A549 (cell line): ENCODE measurements around the gene INF2. TPM values are rescaled to one million over a fixed set of nuclear protein-coding genes. Genes with fewer than 3 reads are reported as not detected.

Source experiments
- ATAC-seq, 2 experiments: fragments of 200-7000 bp in 1 of 2; fragments of >200 bp in 1 of 2; cut with Nextera tagmentation in 1 of 2; cut with Tn5 transposase in 1 of 2; 3 replicates each; pipeline versions ENCODE4 v1.8.0 to v1.9.1; 2018 to 2020; ENCODE audit warnings: mild to moderate bottlenecking in 1 of 2, moderate library complexity in 1 of 2
- CTCF ChIA-PET: fragments of 300-600 bp; sonication (Branson Sonifier 250); formaldehyde crosslinking; extraction: SDS; loops from one replicate; lab custom pipeline; 2021; ENCODE audit warnings: antibody characterized with exemption, inconsistent platforms; lab: Yijun Ruan, JAX
- POLR2A ChIA-PET: fragments of 350-600 bp; formaldehyde crosslinking; extraction: SDS; loops from one replicate; lab custom pipeline; 2021; ENCODE audit warnings: antibody characterized with exemption, inconsistent platforms; lab: Yijun Ruan, JAX
- DNase-seq, 2 experiments: peaks; one replicate each; pipeline versions ENCODE4 v3.0.0 to v3.0.0-alpha.2; 2011 to 2016; ENCODE audit warnings: low read depth in 1 of 2, low spot score in 1 of 2
- FAIRE-seq: peaks from 2 replicates; lab custom pipeline; 2011; peaks lifted over from hg19 to GRCh38; lab: Jason Lieb, UNC
- H3K27ac ChIP-seq, 2 experiments: fragments of >200 bp; sonication (Bioruptor Twin); formaldehyde crosslinking; 3 replicates each; pipeline ENCODE4 v1.5.1; 2016 to 2017
- H3K4me1 ChIP-seq: fragments of >200 bp; sonication (Bioruptor Twin); formaldehyde crosslinking; 3 replicates; pipeline ENCODE4 v1.6.1; 2016
- H3K4me2 ChIP-seq: fragments of >200 bp; sonication (Bioruptor Twin); formaldehyde crosslinking; 3 replicates; pipeline ENCODE4 v1.6.1; 2016
- H3K4me3 ChIP-seq: fragments of >200 bp; sonication (Bioruptor Twin); formaldehyde crosslinking; 3 replicates; pipeline ENCODE4 v1.5.1; 2016
- H3K9me3 ChIP-seq: fragments of >200 bp; sonication (Bioruptor Twin); formaldehyde crosslinking; 3 replicates; pipeline ENCODE4 v1.6.1; 2016
- CHD2 ChIP-seq: fragments of 150-350 bp; IDR thresholded peaks from 2 replicates; pipeline ENCODE4 v1.6.1; 2014; ENCODE audit warnings: low read length; ENCODE audit not compliant: partially characterized antibody
- CHD4 ChIP-seq: fragments of 200-600 bp; sonication (generic); IDR thresholded peaks from 2 replicates; pipeline ENCODE4 v1.6.1; 2016; ENCODE audit warnings: antibody characterized with exemption, mild to moderate bottlenecking, borderline replicate concordance
- FOXS1 ChIP-seq: fragments of 250-450 bp; sonication (Bioruptor Pico); IDR thresholded peaks from 2 replicates; pipeline ENCODE4 v1.5.0; 2020; ENCODE audit warnings: mild to moderate bottlenecking, moderate library complexity
- HEYL ChIP-seq: fragments of 250-450 bp; sonication (Bioruptor Pico); IDR thresholded peaks from 2 replicates; pipeline ENCODE4 v1.8.0; 2021; ENCODE audit warnings: mild to moderate bottlenecking, moderate library complexity
- MAZ ChIP-seq: fragments of 150-350 bp; IDR thresholded peaks from 2 replicates; pipeline ENCODE4 v1.6.1; 2014; ENCODE audit warnings: antibody characterized with exemption, low read depth, low read length, borderline replicate concordance
- MYC ChIP-seq: IDR thresholded peaks from 2 replicates; pipeline ENCODE4 v1.6.1; 2012; ENCODE audit warnings: mild to moderate bottlenecking, inconsistent platforms, low read length, improper control_type of control experiment, borderline replicate concordance
- NFE2L2 ChIP-seq: fragments of 150-350 bp; conservative IDR thresholded peaks from 2 replicates; pipeline ENCODE4 v1.6.1; 2014; ENCODE audit warnings: low read length
- PHF8 ChIP-seq: fragments of 200-600 bp; sonication (generic); IDR thresholded peaks from 2 replicates; pipeline ENCODE4 v1.6.1; 2016; ENCODE audit warnings: low read depth, mild to moderate bottlenecking, antibody characterized with exemption, moderate library complexity, borderline replicate concordance
- POLR2A ChIP-seq: IDR thresholded peaks from 2 replicates; pipeline ENCODE4 v1.6.1; 2012; ENCODE audit warnings: mild to moderate bottlenecking, low read length
- RFX5 ChIP-seq: fragments of 450-650 bp; IDR thresholded peaks from 2 replicates; pipeline ENCODE4 v1.7.1; 2014; ENCODE audit warnings: antibody characterized with exemption, mild to moderate bottlenecking, moderate library complexity
- RNF2 ChIP-seq: fragments of 200-600 bp; sonication (generic); IDR thresholded peaks from 2 replicates; pipeline ENCODE4 v1.6.1; 2016; ENCODE audit warnings: low read depth, mild to moderate bottlenecking, antibody characterized with exemption, moderate library complexity, borderline replicate concordance
- TFCP2L1 ChIP-seq: fragments of 250-450 bp; sonication (Bioruptor Pico); IDR thresholded peaks from 2 replicates; pipeline ENCODE4 v1.5.0; 2021; ENCODE audit warnings: mild to moderate bottlenecking
- ZFP36 ChIP-seq: fragments of 450-650 bp; IDR thresholded peaks from 2 replicates; pipeline ENCODE4 v1.6.1; 2014; ENCODE audit warnings: borderline replicate concordance; ENCODE audit not compliant: partially characterized antibody
- ZSCAN20 ChIP-seq: fragments of 250-450 bp; sonication (Bioruptor Pico); IDR thresholded peaks from 2 replicates; pipeline ENCODE4 v1.8.0; 2022; ENCODE audit warnings: mild to moderate bottlenecking, moderate library complexity
- WGBS: methylation state at CpG from one replicate; pipeline ENCODE4 v1.1.6; 2017; ENCODE audit errors: missing lambda C conversion rate; 5-methylcytosine and 5-hydroxymethylcytosine counted together
- polyA plus RNA-seq, 4 experiments: library from polyadenylated mRNA; depleted of rRNA in 3 of 4; stranded (reverse); fragments of >200 nt; fragmentation: RNase III in 1 of 4; extraction: RNeasy Plus Mini Kit Qiagen cat#74134 plus additional on column Dnase treatment in 1 of 4; gene quantifications; 2 replicates in 3 of 4; 3 replicates in 1 of 4; pipeline ENCODE4 v1.2.3, GENCODE V29; 2011 to 2017
- TF ChIP-seq, protein P1 (sequence below): fragments of 200-600 bp; sonication (generic); IDR thresholded peaks from 2 replicates; pipeline ENCODE4 v1.6.1; 2016; ENCODE audit warnings: antibody characterized with exemption, mild to moderate bottlenecking, moderate library complexity
- TF ChIP-seq, protein P2 (sequence below): fragments of >200 bp; sonication (Bioruptor Twin); formaldehyde crosslinking; IDR thresholded peaks from 2 replicates; pipeline ENCODE4 v1.6.1; 2016
- TF ChIP-seq, protein P3 (sequence below): fragments of >200 bp; sonication (Bioruptor Twin); formaldehyde crosslinking; IDR thresholded peaks from 3 replicates; pipeline ENCODE4 v1.5.1; 2016
- TF ChIP-seq, protein P4 (sequence below): fragments of >200 bp; sonication (Bioruptor Twin); formaldehyde crosslinking; IDR thresholded peaks from 3 replicates; pipeline ENCODE4 v1.6.1; 2016
- TF ChIP-seq, protein P5 (sequence below): fragments of 150-350 bp; IDR thresholded peaks from 2 replicates; pipeline ENCODE4 v1.6.1; 2014; ENCODE audit warnings: low read depth, mild to moderate bottlenecking, low read length

INF2 gene
- polyA plus RNA-seq, 2 of the 4 experiments (the other 2 are of a cell fraction) = 24.7 to 71.2 TPM

DNA sequence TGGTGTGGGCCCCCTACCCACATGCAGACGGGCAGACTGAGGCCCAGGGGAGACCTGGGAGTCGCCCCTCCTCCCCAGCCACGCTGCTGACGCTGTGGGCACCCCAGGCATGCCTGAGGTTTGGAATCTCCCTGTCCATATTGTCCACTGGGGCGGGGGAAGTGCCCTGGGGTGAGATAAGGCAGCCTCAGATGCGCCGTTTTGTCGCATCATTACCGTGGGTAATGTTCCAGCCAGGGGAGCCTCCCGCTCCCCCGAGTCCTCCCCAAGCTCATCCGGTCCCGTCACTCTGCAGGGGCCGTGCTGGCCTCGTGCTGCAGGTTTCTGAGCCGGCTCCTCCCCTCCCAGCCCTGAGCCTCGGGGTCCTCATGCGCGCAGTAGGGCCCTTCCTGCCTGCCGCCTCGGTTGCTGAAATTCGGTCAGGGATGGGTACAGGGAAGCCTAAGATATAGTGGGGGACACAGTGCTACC lies 11.4 kb downstream of the INF2 start:
- no peak for TF ChIP-seq TFCP2L1
- TF ChIP-seq NFE2L2 = no peak
- TF ChIP-seq, protein P1, sequence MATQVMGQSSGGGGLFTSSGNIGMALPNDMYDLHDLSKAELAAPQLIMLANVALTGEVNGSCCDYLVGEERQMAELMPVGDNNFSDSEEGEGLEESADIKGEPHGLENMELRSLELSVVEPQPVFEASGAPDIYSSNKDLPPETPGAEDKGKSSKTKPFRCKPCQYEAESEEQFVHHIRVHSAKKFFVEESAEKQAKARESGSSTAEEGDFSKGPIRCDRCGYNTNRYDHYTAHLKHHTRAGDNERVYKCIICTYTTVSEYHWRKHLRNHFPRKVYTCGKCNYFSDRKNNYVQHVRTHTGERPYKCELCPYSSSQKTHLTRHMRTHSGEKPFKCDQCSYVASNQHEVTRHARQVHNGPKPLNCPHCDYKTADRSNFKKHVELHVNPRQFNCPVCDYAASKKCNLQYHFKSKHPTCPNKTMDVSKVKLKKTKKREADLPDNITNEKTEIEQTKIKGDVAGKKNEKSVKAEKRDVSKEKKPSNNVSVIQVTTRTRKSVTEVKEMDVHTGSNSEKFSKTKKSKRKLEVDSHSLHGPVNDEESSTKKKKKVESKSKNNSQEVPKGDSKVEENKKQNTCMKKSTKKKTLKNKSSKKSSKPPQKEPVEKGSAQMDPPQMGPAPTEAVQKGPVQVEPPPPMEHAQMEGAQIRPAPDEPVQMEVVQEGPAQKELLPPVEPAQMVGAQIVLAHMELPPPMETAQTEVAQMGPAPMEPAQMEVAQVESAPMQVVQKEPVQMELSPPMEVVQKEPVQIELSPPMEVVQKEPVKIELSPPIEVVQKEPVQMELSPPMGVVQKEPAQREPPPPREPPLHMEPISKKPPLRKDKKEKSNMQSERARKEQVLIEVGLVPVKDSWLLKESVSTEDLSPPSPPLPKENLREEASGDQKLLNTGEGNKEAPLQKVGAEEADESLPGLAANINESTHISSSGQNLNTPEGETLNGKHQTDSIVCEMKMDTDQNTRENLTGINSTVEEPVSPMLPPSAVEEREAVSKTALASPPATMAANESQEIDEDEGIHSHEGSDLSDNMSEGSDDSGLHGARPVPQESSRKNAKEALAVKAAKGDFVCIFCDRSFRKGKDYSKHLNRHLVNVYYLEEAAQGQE = no peak
- TF ChIP-seq, protein P2, sequence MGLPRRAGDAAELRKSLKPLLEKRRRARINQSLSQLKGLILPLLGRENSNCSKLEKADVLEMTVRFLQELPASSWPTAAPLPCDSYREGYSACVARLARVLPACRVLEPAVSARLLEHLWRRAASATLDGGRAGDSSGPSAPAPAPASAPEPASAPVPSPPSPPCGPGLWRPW = no peak
- FAIRE-seq (no peak), ATAC-seq (no peak), DNase-seq (no peak)
- no peaks in the 10 kb centered on the region for H3K9me3 ChIP-seq
- ChIA-PET CTCF (interaction anchor here (1.3 to 13.0 kb wide), 3 partner anchors 8 to 37 kb away, joined by 4 to 143 read pairs (median 110); partner anchors contain the start of gene INF2), POLR2A (no interaction called here)
- H3K4me1 ChIP-seq = peaks cover 46% of the 10 kb centered on the region
- WGBS = 88% methylated on average over 22 of the region's 22 CpGs
- no peak overlapping the region for H3K4me3 ChIP-seq
- peak overlapping the region in 1 of 2 experiments; percentile 98; a peak in 3 of 6 replicates for H3K27ac ChIP-seq
- H3K4me2 ChIP-seq = no peak overlapping the region

DNA sequence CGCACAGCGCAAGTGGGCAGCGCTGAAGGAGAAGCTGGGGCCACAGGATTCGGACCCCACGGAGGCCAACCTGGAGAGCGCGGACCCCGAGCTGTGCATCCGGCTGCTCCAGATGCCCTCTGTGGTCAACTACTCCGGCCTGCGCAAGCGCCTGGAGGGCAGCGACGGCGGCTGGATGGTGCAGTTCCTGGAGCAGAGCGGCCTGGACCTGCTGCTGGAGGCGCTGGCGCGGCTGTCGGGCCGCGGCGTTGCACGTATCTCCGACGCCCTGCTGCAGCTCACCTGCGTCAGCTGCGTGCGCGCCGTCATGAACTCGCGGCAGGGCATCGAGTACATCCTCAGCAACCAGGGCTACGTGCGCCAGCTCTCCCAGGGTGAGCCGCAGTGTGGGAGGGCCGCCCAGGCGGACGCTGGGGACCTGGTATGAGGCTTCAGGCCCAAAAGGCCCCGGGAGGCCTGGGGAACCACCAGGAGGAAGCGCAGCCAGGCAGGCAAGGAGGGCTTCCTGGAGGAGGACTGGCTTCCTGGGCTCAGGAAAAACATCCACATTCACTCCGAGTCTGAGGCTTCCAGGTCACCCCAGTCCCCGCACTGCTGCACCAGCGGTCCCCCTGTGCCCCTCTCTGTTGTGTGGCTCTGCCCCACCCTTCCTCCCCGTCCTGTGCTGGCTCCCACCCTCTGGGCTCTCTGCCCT lies 12.1 kb downstream of the INF2 start:
- no peaks in the 10 kb centered on the region for H3K9me3 ChIP-seq
- no peak overlapping the region for H3K4me3 ChIP-seq
- ChIA-PET POLR2A (no interaction called here), CTCF (interaction anchor here (1.1 to 13.0 kb wide), 4 partner anchors 9 to 51 kb away, joined by 3 to 143 read pairs (median 56); partner anchors contain the start of gene INF2)
- no peak overlapping the region for H3K4me2 ChIP-seq
- peaks cover 46% of the 10 kb centered on the region for H3K4me1 ChIP-seq
- no peak overlapping the region for H3K27ac ChIP-seq
- TF ChIP-seq, protein P3, sequence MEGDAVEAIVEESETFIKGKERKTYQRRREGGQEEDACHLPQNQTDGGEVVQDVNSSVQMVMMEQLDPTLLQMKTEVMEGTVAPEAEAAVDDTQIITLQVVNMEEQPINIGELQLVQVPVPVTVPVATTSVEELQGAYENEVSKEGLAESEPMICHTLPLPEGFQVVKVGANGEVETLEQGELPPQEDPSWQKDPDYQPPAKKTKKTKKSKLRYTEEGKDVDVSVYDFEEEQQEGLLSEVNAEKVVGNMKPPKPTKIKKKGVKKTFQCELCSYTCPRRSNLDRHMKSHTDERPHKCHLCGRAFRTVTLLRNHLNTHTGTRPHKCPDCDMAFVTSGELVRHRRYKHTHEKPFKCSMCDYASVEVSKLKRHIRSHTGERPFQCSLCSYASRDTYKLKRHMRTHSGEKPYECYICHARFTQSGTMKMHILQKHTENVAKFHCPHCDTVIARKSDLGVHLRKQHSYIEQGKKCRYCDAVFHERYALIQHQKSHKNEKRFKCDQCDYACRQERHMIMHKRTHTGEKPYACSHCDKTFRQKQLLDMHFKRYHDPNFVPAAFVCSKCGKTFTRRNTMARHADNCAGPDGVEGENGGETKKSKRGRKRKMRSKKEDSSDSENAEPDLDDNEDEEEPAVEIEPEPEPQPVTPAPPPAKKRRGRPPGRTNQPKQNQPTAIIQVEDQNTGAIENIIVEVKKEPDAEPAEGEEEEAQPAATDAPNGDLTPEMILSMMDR = no peak
- TF ChIP-seq MAZ (no peak), ZFP36 (peak; percentile 88), RNF2 (no peak)
- ATAC-seq = no peak
- 93% methylated on average over 39 of the region's 46 CpGs for WGBS
- DNase-seq = no peak
- FAIRE-seq = no peak

DNA sequence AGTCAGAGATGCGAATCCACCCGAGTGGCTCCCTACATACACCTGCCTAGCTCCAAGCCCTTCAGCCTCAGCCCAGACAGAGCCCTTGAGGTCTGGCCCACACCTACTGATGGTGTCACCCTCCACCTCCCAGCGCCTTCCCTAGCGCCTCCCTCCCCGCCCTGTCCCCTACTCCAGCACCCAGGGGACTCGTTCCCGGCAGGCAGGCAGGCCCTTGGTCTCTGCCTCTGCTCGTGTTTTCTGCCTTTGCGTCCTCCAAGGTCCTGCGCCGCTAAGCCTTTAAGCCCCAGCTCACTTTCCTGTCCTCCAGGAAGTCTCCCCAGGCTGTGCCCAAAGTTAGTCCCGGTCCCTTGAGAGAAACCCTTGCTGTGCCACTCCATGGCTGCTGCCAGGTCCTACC lies 12.7 kb downstream of the INF2 start:
- H3K27ac ChIP-seq = no peak overlapping the region
- peaks cover 46% of the 10 kb centered on the region for H3K4me1 ChIP-seq
- H3K9me3 ChIP-seq = no peaks in the 10 kb centered on the region
- DNase-seq = no peak
- H3K4me3 ChIP-seq = no peak overlapping the region
- ChIA-PET POLR2A (no interaction called here), CTCF (interaction anchor here (1.0 to 13.0 kb wide), 6 partner anchors 9 to 51 kb away, joined by 3 to 143 read pairs (median 8); partner anchors contain the start of genes ADSS1 and INF2)
- FAIRE-seq = no peak
- no peak for ATAC-seq
- 91% methylated on average over 12 of the region's 12 CpGs for WGBS
- no peak overlapping the region for H3K4me2 ChIP-seq
- TF ChIP-seq, protein P4, sequence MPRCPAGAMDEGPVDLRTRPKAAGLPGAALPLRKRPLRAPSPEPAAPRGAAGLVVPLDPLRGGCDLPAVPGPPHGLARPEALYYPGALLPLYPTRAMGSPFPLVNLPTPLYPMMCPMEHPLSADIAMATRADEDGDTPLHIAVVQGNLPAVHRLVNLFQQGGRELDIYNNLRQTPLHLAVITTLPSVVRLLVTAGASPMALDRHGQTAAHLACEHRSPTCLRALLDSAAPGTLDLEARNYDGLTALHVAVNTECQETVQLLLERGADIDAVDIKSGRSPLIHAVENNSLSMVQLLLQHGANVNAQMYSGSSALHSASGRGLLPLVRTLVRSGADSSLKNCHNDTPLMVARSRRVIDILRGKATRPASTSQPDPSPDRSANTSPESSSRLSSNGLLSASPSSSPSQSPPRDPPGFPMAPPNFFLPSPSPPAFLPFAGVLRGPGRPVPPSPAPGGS = no peak
- TF ChIP-seq, protein P5, sequence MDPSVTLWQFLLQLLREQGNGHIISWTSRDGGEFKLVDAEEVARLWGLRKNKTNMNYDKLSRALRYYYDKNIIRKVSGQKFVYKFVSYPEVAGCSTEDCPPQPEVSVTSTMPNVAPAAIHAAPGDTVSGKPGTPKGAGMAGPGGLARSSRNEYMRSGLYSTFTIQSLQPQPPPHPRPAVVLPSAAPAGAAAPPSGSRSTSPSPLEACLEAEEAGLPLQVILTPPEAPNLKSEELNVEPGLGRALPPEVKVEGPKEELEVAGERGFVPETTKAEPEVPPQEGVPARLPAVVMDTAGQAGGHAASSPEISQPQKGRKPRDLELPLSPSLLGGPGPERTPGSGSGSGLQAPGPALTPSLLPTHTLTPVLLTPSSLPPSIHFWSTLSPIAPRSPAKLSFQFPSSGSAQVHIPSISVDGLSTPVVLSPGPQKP = no peak
- TF ChIP-seq POLR2A = no peak
- TF ChIP-seq MYC = no peak
- TF ChIP-seq CHD2 = no peak
- TF ChIP-seq ZSCAN20 = no peak
- no peak for TF ChIP-seq FOXS1 (CRISPR knock-in tag)
- TF ChIP-seq NFE2L2 = no peak
- TF ChIP-seq PHF8 = no peak
- no peak for TF ChIP-seq RFX5
- TF ChIP-seq, protein P1 = no peak
- no peak for TF ChIP-seq CHD4
- TF ChIP-seq HEYL (CRISPR knock-in tag) = no peak
